Uterus (tissue), 4 donors: ENCODE measurements around the gene DKC1. TPM values are rescaled to one million over a fixed set of nuclear protein-coding genes. Genes with fewer than 3 reads are reported as not detected.

ENCODE experiments used
- DNase-seq, 2 donors: peaks; one replicate each; pipeline ENCODE4 v3.0.0-alpha.2; 2019 to 2020
- H3K27ac ChIP-seq, 2 donors: fragments of 200-600 bp; sonication (generic); 1 replicate in 1 of 2; 2 replicates in 1 of 2; pipeline ENCODE4 v1.5.1; 2016 to 2018
- H3K27me3 ChIP-seq, 2 donors: fragments of 200-600 bp; sonication (generic); one replicate each; pipeline ENCODE4 v1.5.1; 2018 to 2019; ENCODE audit warnings: control low read depth in 1 of 2
- H3K36me3 ChIP-seq, 2 donors: fragments of 200-600 bp; sonication (generic); one replicate each; pipeline ENCODE4 v1.5.1; 2019; ENCODE audit warnings: control low read depth in 1 of 2
- H3K4me1 ChIP-seq, 2 donors: fragments of 200-600 bp; sonication (generic); one replicate each; pipeline ENCODE4 v1.5.1; 2018 to 2019; ENCODE audit warnings: control low read depth in 1 of 2
- H3K4me3 ChIP-seq, 2 donors: fragments of 200-600 bp; sonication (generic); 1 replicate in 1 of 2; 2 replicates in 1 of 2; pipeline ENCODE4 v1.5.1; 2018 to 2019; ENCODE audit warnings: mild to moderate bottlenecking in 1 of 2
- H3K9me3 ChIP-seq, 2 donors: fragments of 200-600 bp; sonication (generic); one replicate each; pipeline ENCODE4 v1.5.1; 2019; ENCODE audit warnings: control low read depth in 1 of 2
- POLR2A ChIP-seq, 2 donors: fragments of 450-650 bp; IDR thresholded peaks; one replicate each; pipeline ENCODE4 v1.6.1; 2016; ENCODE audit warnings: antibody characterized with exemption in 2 of 2, mild to moderate bottlenecking in 1 of 2, moderate library complexity in 1 of 2
- intact Hi-C: fragments of 100-400 bp; cut with DNase I; formaldehyde crosslinking; loops from one replicate; pipeline ENCODE4 v1.15.1; 2023; ENCODE audit warnings: low total_unique reads
- total RNA-seq, 4 donors: library from RNA; depleted of rRNA in 3 of 4; stranded (reverse); fragments of >200 nt in 3 of 4; gene quantifications; one replicate each; pipeline versions ENCODE4 v1.1.0 to v1.2.4, GENCODE V29; 2014 to 2023
- TF ChIP-seq, protein P1 (sequence below), 4 experiments: fragments of 200-600 bp in 2 of 4; fragments of 450-650 bp in 2 of 4; sonication (generic) in 2 of 4; IDR thresholded peaks; one replicate each; pipeline ENCODE4 v1.5.1; 2016 to 2019; ENCODE audit warnings: antibody characterized with exemption in 4 of 4, mild to moderate bottlenecking in 2 of 4, moderate library complexity in 1 of 4
- donor health status: DM: yes; HTN: yes; CAD: no.

DKC1 gene
- total RNA-seq, 4 donors from 2014 or later: 6.4 to 36.4 (median 19.1) TPM

DNA sequence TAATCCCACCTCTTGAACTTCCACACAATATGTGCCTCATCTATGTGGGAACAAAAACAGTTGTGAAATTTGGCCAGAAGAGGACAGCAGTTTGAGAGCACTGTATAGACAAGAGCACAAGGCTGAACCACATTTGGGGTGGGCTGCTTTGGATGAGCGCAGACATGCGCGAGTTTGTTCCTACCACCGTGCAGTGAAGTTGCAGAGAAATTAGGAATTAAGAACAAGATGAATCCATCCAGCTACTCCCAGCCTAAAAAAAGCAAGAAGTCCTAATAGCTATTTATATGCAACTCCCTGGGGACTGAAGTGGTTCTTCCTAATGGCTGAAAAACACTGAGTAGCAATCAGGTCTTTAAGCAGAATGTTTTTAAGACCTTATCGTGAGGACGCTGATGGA, 12.8 kb upstream of the DKC1 start:
- intact Hi-C loops: no loop called here
- no peaks in the 10 kb centered on the region for H3K36me3 ChIP-seq
- DNase-seq: no peak
- no peaks in the 10 kb centered on the region for H3K9me3 ChIP-seq
- TF ChIP-seq POLR2A (IDR thresholded peaks at IDR 0.05): no peak
- TF ChIP-seq, protein P1, sequence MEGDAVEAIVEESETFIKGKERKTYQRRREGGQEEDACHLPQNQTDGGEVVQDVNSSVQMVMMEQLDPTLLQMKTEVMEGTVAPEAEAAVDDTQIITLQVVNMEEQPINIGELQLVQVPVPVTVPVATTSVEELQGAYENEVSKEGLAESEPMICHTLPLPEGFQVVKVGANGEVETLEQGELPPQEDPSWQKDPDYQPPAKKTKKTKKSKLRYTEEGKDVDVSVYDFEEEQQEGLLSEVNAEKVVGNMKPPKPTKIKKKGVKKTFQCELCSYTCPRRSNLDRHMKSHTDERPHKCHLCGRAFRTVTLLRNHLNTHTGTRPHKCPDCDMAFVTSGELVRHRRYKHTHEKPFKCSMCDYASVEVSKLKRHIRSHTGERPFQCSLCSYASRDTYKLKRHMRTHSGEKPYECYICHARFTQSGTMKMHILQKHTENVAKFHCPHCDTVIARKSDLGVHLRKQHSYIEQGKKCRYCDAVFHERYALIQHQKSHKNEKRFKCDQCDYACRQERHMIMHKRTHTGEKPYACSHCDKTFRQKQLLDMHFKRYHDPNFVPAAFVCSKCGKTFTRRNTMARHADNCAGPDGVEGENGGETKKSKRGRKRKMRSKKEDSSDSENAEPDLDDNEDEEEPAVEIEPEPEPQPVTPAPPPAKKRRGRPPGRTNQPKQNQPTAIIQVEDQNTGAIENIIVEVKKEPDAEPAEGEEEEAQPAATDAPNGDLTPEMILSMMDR (IDR thresholded peaks at IDR 0.05): no peak
- H3K4me1 ChIP-seq: peaks cover 0 to 3% of the 10 kb centered on the region in 2 donors
- no peaks in the 10 kb centered on the region for H3K27me3 ChIP-seq
- H3K27ac ChIP-seq: peak overlapping the region; percentile 66 to 72
- H3K4me3 ChIP-seq: peak overlapping the region in 1 of 2 donors; percentile 38

- intact Hi-C loops: no loop called here
- peak in 1 of 2 donors; percentile 22 for DNase-seq
- no peak for TF ChIP-seq POLR2A (IDR thresholded peaks at IDR 0.05)
- TF ChIP-seq, protein P1 (IDR thresholded peaks at IDR 0.05): no peak
- no peaks in the 10 kb centered on the region for H3K9me3 ChIP-seq
- no peaks in the 10 kb centered on the region for H3K27me3 ChIP-seq
- peak within 1 kb of the TSS; percentile 33 to 38 for H3K4me3 ChIP-seq
- peaks cover 0 to 3% of the 10 kb centered on the region in 2 donors for H3K4me1 ChIP-seq
- H3K27ac ChIP-seq: peak within 1 kb of the TSS; percentile 66 to 72
- no peaks in the 10 kb centered on the region for H3K36me3 ChIP-seq
Measured at GRCh38 chrX:154750301-154751202, 12.1 kb upstream of the DKC1 start, which contains the start of gene GAB3. GAB3 (minus strand) TSS chrX:154751077; CDS start chrX:154751025, 52 bp downstream.

- Histone ChIP-seq H3K36me3 (no peaks in the 10 kb centered on the region), H3K4me1 (peaks cover 0 to 3% of the 10 kb centered on the region in 2 donors), H3K4me3 (peak overlapping the region in 1 of 2 donors; percentile 33), H3K9me3 (no peaks in the 10 kb centered on the region), H3K27me3 (no peaks in the 10 kb centered on the region), H3K27ac (peak overlapping the region; percentile 32 to 66)
- TF ChIP-seq, protein P1 (IDR thresholded peaks at IDR 0.05): no peak
- TF ChIP-seq POLR2A (IDR thresholded peaks at IDR 0.05): no peak
- intact Hi-C loops: no loop called here
- DNase-seq: no peak
Measured at GRCh38 chrX:154751203-154751668, 11.4 kb upstream of the DKC1 start.

- Histone ChIP-seq H3K4me3 (no peak overlapping the region), H3K36me3 (no peaks in the 10 kb centered on the region), H3K27me3 (no peaks in the 10 kb centered on the region), H3K27ac (no peak overlapping the region), H3K9me3 (no peaks in the 10 kb centered on the region), H3K4me1 (peaks cover 0 to 3% of the 10 kb centered on the region in 2 donors)
- DNase-seq: no peak
- intact Hi-C loops: no loop called here
- TF ChIP-seq, protein P1 (IDR thresholded peaks at IDR 0.05): no peak
- no peak for TF ChIP-seq POLR2A (IDR thresholded peaks at IDR 0.05)
Measured at GRCh38 chrX:154751669-154752271, 10.9 kb upstream of the DKC1 start.

GRCh38 chrX:154758696-154759095, 4.0 kb upstream of the DKC1 start:
- Histone ChIP-seq H3K4me1 (no peaks in the 10 kb centered on the region), H3K4me3 (no peak overlapping the region), H3K9me3 (no peaks in the 10 kb centered on the region), H3K36me3 (no peaks in the 10 kb centered on the region), H3K27me3 (no peaks in the 10 kb centered on the region), H3K27ac (no peak overlapping the region)
- no peak for TF ChIP-seq POLR2A (IDR thresholded peaks at IDR 0.05)
- TF ChIP-seq, protein P1 (IDR thresholded peaks at IDR 0.05): no peak
- intact Hi-C loops: no loop called here
- no peak for DNase-seq
